ENCODE results near the gene NAP1L1.

NAP1L1 gene

GRCh38 chr12:76037130-76038103, 47.1 kb downstream of the NAP1L1 start:
- DNase-seq = no peak

GRCh38 chr12:76035045-76035444, 49.4 kb downstream of the NAP1L1 start:
- no peak for DNase-seq

DNA sequence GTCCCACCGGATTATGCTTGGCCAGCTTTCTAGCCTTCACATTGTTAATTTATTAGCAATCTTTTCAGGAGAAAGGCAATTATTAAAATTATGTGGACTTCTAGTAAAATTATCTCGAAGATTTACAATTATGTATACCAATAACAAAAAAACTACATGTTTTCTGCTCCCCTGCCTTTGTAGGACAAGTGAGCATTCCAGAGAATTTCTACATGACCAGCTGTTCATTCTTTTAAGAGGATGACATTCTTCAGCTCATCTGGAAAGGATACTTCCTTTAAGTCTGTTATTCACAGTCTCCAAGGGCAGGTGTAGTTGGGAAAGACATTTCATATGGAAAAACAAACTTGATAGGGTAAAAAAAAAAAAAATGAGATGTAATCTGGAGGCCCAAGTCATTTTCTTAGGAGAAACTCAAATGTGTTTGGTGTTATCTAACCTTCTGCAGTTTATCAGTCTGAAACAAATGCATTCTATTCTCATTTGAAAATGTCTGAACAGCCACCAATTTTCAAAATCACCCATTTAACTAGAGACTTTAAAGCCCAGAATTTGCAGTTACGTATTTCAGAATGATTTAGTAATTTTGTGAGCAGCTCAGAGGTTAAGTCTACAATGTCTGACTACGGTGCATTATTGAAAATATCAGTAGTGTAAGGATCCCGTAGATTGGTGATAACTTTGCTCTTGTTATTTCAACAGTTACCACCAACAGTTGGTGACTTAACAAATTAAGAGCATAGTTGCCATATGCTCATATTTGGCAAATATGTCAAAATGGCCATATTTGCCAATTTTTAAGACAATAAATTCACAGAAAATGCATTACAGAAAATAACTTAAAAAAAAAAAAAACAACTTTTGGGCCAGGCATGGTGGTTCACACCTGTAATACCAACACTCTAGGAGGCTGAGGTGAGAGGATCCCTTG, 51.1 kb downstream of the NAP1L1 start:
- DNase-seq = no peak

DNA sequence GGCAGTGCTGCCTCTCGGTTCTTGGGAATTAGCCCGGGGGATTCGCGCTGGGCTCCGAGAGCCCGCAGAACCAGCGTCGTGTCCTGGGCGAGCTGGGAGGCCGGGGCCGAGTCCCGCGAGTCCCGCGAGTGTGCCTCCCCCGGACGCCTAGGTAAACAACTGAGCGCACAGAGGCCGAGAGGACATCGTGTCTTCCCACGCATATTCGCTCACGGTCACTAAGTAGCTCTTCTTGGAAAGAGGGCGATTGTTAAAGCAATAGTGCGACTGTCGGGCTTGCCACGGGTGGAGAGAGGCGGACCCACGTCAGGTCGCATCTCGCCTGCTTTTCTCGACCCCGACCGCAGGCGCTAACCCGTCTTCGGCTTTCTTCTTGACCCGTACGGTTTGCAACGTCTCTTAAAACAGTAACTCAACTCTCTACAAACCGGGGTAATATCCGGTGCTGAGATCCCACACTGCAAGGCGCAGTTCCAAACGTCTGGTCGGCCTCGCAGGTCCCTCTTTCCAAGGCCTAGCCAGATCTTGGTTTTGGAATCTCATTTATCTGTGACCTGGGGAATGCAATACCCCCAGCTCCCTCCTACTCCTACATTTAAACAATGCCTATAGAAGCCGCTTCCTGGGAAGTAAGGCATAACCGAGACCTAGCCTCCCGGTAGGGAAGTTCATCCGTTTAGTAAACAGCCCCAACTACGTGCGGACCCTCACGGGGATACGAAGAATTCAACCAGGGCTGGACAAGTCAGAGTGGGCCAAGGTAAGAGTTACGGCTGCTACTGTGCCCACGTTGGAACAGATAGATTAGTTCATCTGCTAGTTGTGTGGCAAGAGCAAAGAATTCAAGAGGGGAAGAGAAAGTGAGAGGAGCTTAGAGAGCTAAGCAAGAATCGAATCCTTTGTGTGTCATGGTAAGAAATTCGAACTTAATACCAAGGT, 52.2 kb downstream of the NAP1L1 start:
- DNase-seq = peak; percentile 23

- DNase-seq = peak; percentile 94
Measured at GRCh38 chr12:76031414-76032042, 53.0 kb downstream of the NAP1L1 start, which contains the start of gene PHLDA1. Gene PHLDA1, minus strand, starts transcription at chr12:76031776.

DNA sequence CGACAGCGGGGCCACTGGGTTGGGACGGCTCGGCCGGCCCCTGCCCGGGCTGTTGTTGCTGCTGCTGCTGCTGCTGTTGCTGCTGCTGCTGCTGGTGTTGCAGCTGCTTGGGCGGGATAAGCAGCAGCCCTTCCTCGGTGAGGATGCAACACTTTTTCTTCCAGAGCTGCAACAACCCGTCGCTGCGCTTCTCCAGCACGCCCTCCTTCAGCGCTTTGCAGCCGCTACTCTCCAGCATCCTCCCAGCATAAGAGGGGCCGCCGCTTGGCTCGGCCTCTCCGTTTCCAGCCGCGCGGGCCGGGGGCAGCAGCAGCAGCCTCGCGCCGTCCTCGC, 53.4 kb downstream of the NAP1L1 start:
- no peak for DNase-seq

- peak; percentile 56 for DNase-seq
Measured at GRCh38 chr12:76030341-76031080, 54.0 kb downstream of the NAP1L1 start.

DNA sequence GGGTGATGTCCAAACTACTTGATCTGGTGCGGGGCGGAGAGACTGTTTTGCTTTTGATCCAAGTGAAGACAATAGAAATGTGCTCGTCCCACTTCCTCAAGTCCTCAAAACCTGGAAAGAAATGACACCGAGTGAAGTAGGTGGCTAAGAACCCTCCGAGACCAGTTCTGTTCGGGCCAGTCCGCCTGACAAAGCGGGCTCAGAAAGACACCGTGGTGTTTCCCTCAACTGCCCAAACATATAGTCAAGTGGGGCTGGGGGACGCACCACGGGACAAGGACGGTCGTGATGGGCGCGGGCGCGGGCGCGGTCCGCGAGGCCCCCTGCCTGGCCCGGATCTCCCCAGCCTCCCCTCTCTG, 54.5 kb downstream of the NAP1L1 start:
- peak; percentile 19 for DNase-seq

- no peak for DNase-seq
Measured at GRCh38 chr12:76028571-76029277, 55.8 kb downstream of the NAP1L1 start.

- no peak for DNase-seq
Measured at GRCh38 chr12:76026643-76027063, 57.8 kb downstream of the NAP1L1 start.

DNA sequence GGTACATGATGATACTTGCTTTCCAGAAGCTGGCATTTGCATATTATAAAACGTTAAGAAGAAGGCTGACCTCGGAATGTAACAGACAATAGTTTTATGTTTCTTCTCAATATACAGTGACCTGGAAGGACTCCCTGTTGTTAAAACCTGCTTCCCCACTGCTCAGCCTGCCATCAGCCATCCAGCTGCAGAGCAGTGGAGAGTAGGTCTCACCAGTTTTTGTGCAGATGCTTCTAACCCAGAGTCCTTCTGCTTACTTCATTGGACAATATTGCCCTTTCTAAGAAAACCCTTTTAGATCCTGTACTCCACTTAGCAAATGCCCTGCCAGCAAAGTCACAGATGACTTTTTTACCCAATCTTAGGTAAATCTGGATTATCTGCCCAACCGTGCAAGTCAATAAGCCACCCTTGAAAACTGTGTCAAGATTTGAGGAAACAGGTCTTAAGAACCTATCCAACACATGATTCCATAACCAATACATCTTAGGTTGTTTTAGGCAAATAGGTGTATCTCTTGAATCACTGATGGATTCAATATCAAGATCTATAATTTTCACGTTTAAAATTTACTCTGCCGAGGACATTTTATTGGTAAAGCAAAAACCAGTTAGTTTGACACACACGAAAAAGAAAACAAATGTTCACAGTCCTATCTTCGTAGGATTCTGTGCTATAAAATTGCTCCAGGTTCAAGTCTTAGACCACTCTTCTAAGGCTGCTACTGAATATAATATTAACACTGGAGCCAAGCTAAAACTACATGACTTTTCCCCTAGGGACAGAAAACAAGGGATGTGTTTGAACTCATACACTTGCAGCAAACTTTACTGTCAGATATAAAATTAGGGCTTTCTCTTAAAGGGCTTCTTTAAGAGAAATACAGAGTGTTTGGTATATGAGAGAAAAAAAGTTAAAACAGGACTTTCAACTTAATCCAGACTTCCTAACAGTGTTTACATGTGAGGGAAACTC, 58.6 kb downstream of the NAP1L1 start:
- DNase-seq = no peak

- no peak for DNase-seq
Measured at GRCh38 chr12:76024942-76025600, 59.4 kb downstream of the NAP1L1 start.

DNA sequence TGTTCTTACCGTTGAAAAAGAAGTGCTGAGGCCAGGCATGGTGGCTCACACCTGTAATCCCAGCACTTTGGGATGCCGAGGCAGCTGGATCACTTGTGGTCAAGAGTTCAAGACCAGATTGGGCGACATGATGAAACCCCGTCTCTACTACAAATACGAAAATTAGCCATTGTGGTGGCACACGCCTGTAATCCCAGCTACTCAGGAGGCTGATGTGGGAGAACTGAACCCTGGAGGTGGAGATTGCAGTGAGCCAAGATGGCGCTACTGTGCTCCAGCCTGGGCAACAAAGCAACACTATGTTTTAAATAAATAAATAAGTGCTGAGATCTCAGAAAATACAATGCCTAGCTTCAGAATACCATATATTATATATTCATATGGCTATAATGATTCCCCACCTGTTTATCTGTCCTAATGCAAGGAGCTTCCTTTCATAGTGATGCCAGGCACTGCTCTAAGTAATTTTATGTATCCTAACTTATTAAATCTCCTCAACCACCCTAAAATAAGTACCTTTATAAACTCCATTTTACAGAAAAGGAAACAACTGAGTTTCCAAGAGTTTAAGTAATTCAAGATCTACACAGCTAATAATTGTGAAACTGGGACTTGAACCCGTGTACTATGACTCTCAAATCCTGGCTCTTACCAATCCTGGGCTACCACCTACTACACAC, 60.2 kb downstream of the NAP1L1 start:
- DNase-seq = no peak

DNA sequence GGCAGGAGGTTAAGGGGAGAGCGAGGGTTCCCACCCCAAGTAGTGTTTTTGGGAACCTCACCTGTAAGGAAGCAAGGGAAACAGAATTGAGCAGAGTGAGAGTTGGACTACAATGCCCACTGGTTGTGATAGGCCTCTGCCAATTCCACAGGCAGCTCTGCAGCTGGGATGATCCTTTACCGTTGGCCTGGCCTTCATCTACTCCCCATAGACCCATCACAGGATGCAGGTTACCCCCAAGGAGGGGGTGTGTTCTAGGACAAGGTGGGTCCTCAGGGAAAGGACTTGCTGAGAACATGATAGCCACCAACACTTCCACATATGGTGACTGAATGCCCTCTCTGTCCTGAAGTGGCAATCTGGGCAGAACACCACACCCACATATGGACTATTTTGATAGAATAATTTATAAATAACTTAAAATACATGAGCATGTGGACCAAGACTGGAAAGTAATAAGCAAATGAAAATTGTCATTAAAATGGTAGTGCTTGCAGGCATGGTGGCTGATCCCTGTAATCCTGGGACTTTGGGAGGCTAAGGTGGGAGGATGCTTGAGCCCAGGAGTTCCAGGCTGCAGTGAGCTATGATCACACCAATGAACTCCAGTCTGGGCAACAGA, 61.3 kb downstream of the NAP1L1 start:
- no peak for DNase-seq

GRCh38 chr12:76022506-76022905, 62.0 kb downstream of the NAP1L1 start:
- no peak for DNase-seq

GRCh38 chr12:76020731-76021672, 63.5 kb downstream of the NAP1L1 start:
- peak; percentile 69 for DNase-seq

Data from activated naive CD4-positive, alpha-beta T cell treated with anti-CD3 and anti-CD28 coated beads, Interleukin-2, amount 50 U/mL, for 16 hours (primary cell).